Mammary epithelial cell (primary cell): ENCODE data around the gene EN2.

ENCODE experiments used
- EZH2 ChIP-seq: IDR thresholded peaks from 2 replicates; pipeline ENCODE4 v1.6.1; 2012; ENCODE audit warnings: low read length, inconsistent platforms, borderline replicate concordance
- TF ChIP-seq, protein P1 (sequence below), 2 donors: IDR thresholded peaks in 1 of 2; conservative IDR thresholded peaks in 1 of 2; 2 replicates each; pipeline ENCODE4 v1.5.1; 2011 to 2012; ENCODE audit warnings: inconsistent platforms in 2 of 2, low read length in 2 of 2, mild to moderate bottlenecking in 2 of 2, control low read depth in 1 of 2, low read depth in 1 of 2; ENCODE audit not compliant: insufficient read depth in 1 of 2; ENCODE audit errors: extremely low read depth in 1 of 2

- no peak for TF ChIP-seq EZH2
- TF ChIP-seq, protein P1, sequence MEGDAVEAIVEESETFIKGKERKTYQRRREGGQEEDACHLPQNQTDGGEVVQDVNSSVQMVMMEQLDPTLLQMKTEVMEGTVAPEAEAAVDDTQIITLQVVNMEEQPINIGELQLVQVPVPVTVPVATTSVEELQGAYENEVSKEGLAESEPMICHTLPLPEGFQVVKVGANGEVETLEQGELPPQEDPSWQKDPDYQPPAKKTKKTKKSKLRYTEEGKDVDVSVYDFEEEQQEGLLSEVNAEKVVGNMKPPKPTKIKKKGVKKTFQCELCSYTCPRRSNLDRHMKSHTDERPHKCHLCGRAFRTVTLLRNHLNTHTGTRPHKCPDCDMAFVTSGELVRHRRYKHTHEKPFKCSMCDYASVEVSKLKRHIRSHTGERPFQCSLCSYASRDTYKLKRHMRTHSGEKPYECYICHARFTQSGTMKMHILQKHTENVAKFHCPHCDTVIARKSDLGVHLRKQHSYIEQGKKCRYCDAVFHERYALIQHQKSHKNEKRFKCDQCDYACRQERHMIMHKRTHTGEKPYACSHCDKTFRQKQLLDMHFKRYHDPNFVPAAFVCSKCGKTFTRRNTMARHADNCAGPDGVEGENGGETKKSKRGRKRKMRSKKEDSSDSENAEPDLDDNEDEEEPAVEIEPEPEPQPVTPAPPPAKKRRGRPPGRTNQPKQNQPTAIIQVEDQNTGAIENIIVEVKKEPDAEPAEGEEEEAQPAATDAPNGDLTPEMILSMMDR (conservative IDR thresholded peaks at IDR 0.05 in 1 of 2, IDR thresholded peaks at IDR 0.05 in 1 of 2; ENCODE audit: extremely low read depth in 1 of 2, insufficient read depth in 1 of 2, low read depth in 1 of 2, low read length in 2 of 2) = no peak
Measured at GRCh38 chr7:155435110-155435509, 22.8 kb upstream of the EN2 start.
